Activated CD4-positive, alpha-beta T cell treated with anti-CD3 and anti-CD28 coated beads for 36 hours (primary cell): Measurements from ENCODE around the gene OPN4. TPM values are rescaled to one million over a fixed set of nuclear protein-coding genes. Genes with fewer than 3 reads are reported as not detected.

Experiments used
- ATAC-seq: fragments of 200-7000 bp; cut with Tn5 transposase; one replicate; pipeline ENCODE4 v1.10.0; 2021; ENCODE audit warnings: mild to moderate bottlenecking, moderate library complexity
- CTCF ChIA-PET: fragments of 350-600 bp; sonication (Branson Sonifier 250); formaldehyde crosslinking; loops from one replicate; lab custom pipeline; 2021; ENCODE audit warnings: antibody characterized with exemption; lab: Charles Lee
- POLR2A ChIA-PET: fragments of 350-600 bp; sonication (Branson Sonifier 250); formaldehyde crosslinking; loops from one replicate; lab custom pipeline; 2021; ENCODE audit warnings: antibody characterized with exemption, inconsistent platforms; lab: Charles Lee
- DNase-seq: peaks from one replicate; pipeline ENCODE4 v3.0.0-alpha.2; 2020
- H3K27ac Mint-ChIP-seq: one replicate; pipeline ENCODE4 v1.8.0; 2021; ENCODE audit warnings: mixed read lengths
- H3K27me3 Mint-ChIP-seq: one replicate; pipeline ENCODE4 v1.8.0; 2021; ENCODE audit warnings: mixed read lengths
- H3K36me3 Mint-ChIP-seq: one replicate; pipeline ENCODE4 v1.8.0; 2021; ENCODE audit warnings: low read depth, mixed read lengths
- H3K4me1 Mint-ChIP-seq: one replicate; pipeline ENCODE4 v1.8.0; 2021; ENCODE audit warnings: mixed read lengths
- H3K4me3 Mint-ChIP-seq: one replicate; pipeline ENCODE4 v1.8.0; 2021; ENCODE audit warnings: mild to moderate bottlenecking, moderate library complexity, mixed read lengths
- H3K9me3 Mint-ChIP-seq: one replicate; pipeline ENCODE4 v1.8.0; 2021; ENCODE audit warnings: low read depth, mixed read lengths
- intact Hi-C, 2 experiments: fragments of 100-400 bp; cut with DNase I in 1 of 2; cut with micrococcal nuclease in 1 of 2; formaldehyde crosslinking; loops; one replicate each; pipeline versions ENCODE4 v1.14.2 to v1.15.1; 2022 to 2024; cut with DNase I, micrococcal nuclease
- total RNA-seq, 2 experiments: library from RNA; stranded (reverse); gene quantifications; one replicate each; pipeline ENCODE4 v1.2.3, GENCODE V29; 2021

The OPN4 gene
- total RNA-seq, 2 experiments from 2014 or later, result not detected

DNA sequence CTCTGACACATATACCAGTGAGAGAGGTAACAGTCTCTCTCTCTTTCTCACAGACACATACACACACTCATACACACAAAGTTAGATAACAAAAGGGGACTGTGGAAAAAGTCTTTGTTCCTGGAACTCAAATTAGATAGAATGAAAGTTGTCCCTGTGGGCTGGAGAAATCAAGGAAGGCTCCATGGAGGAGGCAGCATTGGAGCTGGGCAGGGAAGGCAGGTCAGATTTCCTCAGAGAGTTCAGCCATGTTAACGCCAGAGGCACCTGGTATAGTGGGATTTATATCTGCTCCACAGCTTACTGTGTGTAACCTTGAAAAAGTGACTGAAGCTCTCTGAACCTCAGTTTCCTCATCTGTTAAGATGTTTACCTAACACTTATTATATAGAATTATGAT is 52.6 kb downstream of the OPN4 start:
- Mint-ChIP-seq H3K27ac (no peak overlapping the region), H3K4me3 (no peak overlapping the region), H3K27me3 (no peaks in the 10 kb centered on the region), H3K36me3 (no peaks in the 10 kb centered on the region), H3K4me1 (peaks cover 8% of the 10 kb centered on the region), H3K9me3 (no peaks in the 10 kb centered on the region)
- DNase-seq, result no peak
- ChIA-PET POLR2A (no interaction called here), CTCF (interaction anchor here (0.6 kb wide), 1 partner anchor 318 kb away, joined by 3 read pairs; no protein-coding TSS in a partner anchor)
- no peak for ATAC-seq
- intact Hi-C loops, result no loop called here

DNA sequence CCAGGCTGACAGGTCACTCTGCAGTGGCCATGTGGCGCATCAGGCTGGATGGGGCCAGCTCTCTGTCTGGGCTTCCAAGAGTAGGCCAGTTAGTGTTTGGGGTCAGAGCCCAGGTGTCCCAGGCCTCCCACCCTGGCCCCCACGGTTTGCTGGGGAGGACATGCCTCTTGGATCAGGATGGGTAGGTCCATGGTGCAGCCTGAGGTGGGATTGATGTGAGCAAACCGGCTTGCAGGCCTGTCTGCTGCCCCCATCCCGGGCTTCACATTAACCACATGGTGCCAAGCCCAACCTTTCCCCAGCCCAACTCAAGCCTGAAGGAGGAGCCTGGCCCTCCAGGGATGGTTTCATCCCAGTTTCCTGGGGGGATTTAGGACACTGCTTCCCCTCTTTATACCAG is 53.2 kb downstream of the OPN4 start:
- POLR2A ChIA-PET, result no interaction called here
- Mint-ChIP-seq H3K27me3 (no peaks in the 10 kb centered on the region), H3K9me3 (no peaks in the 10 kb centered on the region), H3K4me1 (peaks cover 12% of the 10 kb centered on the region), H3K4me3 (no peak overlapping the region), H3K27ac (no peak overlapping the region), H3K36me3 (no peaks in the 10 kb centered on the region)
- CTCF ChIA-PET, result interaction anchor here (0.6 kb wide), 1 partner anchor 318 kb away, joined by 3 read pairs; no protein-coding TSS in a partner anchor
- ATAC-seq, result no peak
- intact Hi-C loops, result no loop called here
- no peak for DNase-seq

DNA sequence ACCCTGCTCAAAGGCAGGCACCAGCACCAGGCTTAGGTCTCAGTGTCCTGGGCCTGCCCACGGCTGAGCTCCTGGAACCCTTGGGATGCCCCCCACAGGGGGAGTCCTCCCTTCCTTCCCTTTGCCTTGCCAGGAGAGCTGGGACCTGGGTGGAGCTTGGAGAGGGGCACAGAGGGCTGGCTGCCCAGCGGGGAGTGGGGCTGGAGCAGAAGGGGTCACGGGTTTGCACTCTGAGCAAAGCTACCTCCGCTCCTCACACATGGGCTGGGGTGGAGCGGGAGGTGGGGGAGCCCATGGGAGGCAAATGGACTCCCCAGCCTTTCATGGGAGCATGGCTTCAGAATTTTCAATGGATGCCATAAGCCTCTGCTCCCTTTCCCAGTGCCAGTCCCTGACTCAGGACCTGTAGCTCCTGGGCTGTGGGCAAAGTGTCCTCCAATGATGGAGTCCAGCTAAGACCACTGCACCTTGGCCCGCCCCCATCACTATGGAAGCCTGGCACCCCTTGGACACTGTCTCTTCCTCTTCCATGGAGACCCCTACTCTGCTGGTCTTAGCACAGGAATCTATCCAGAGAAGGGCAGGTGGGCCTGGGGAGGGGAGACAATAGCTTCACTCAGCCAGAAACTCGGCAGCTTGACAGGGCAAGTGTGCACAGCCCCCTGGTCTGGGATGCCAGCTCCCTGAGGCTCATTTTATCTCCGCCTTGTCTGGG is 53.9 kb downstream of the OPN4 start:
- Mint-ChIP-seq H3K27ac (no peak overlapping the region), H3K9me3 (no peaks in the 10 kb centered on the region), H3K4me1 (peaks cover 12% of the 10 kb centered on the region), H3K36me3 (no peaks in the 10 kb centered on the region), H3K27me3 (no peaks in the 10 kb centered on the region), H3K4me3 (no peak overlapping the region)
- intact Hi-C loops, result no loop called here
- CTCF ChIA-PET, result interaction anchor here (0.6 to 1.1 kb wide), 3 partner anchors 12 to 153 kb away, joined by 3 read pairs; no protein-coding TSS in a partner anchor
- POLR2A ChIA-PET, result interaction anchor here (0.6 kb wide), 1 partner anchor 188 kb away, joined by 4 read pairs; no protein-coding TSS in a partner anchor
- ATAC-seq (no peak), DNase-seq (no peak)

DNA sequence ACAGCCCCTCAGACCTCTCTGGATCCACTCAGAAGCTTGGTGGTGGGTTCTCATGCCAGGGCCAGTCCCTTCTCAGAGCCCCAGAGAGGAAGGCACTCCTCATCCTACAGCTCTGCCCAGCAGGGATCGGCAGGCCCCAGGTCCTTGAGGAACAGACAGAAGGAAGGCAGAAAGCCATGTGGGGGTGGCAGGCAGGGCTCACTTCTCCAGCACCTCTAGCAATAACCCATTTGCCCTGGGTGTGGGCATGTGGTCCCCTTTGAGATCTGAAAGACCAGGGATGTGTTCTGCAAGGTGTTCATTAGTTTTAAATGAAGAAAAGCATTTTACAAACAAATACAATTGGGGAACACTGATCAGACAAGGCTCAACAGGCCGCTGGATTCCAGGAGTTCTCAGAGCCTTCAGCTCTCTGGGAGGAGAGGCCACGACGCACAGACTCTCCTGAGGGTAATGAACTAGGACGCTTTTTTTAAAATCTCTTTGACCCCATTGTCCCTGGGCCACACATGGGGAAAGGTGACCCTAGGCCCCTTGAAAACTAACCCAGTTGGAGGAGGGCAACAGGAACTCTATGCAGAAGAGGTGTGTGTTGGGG is 54.5 kb downstream of the OPN4 start:
- ATAC-seq, result no peak
- POLR2A ChIA-PET, result interaction anchor here (0.6 kb wide), 1 partner anchor 187 kb away, joined by 4 read pairs; no protein-coding TSS in a partner anchor

DNA sequence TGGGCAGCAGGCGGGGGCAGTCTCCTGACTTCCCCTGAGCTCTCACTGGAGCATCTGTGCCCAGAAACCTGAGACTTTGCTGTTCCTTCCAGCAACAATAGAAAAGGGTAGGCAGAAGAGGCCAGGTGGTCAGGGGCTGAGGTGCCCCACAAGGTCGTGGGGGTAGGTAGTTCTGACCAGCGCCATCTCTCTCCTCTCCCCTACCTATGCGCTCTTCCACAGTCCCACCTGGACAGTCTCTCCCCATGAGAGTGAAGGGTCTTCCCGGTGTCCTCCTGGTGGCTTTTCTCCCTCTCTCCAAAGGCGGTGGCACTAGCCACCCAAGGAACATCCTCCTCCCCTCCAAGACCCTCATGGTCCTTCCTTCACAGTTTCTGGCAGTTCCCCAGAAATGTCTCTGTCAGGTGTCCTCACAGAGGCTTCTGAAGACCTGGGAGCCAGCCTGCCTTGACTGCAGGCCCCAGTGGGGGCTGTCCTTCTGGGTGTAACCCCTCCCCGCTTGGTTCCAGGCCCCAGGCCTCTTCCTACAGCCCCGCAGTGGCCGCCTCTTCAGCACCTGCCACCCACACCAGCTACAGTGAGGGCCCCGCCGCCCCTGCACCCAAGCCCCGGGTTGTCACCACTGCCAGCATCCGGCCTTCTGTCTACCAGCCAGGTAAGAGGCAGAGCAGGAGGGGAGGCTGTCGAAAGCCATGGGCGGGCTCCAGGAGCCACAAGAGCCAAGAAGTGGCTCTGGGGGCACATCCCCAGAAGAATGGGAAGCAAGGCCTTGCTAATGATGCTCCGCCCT is 55.2 kb downstream of the OPN4 start:
- Mint-ChIP-seq H3K36me3 (no peaks in the 10 kb centered on the region), H3K9me3 (no peaks in the 10 kb centered on the region), H3K27ac (peak overlapping the region; percentile 48), H3K27me3 (no peaks in the 10 kb centered on the region), H3K4me3 (peak overlapping the region; percentile 75), H3K4me1 (peaks cover 12% of the 10 kb centered on the region)
- ATAC-seq, result no peak
- DNase-seq, result no peak
- POLR2A ChIA-PET, result no interaction called here
- CTCF ChIA-PET, result interaction anchor here (0.6 to 5.8 kb wide), 5 partner anchors 16 to 196 kb away, joined by 3 to 22 read pairs (median 4); no protein-coding TSS in a partner anchor
- intact Hi-C loops, result loop anchor here (5.0 kb wide), 4 partner anchors 172 to 793 kb away; partner anchors contain the start of genes ADIRF (in 1 of the 2) and MINPP1 (in 1 of the 2)

More for the DNA sequence above, 54.5 kb downstream of the OPN4 start:
- Mint-ChIP-seq H3K27ac (no peak overlapping the region), H3K4me1 (peaks cover 12% of the 10 kb centered on the region), H3K9me3 (no peaks in the 10 kb centered on the region), H3K27me3 (no peaks in the 10 kb centered on the region), H3K36me3 (no peaks in the 10 kb centered on the region), H3K4me3 (no peak overlapping the region)
- intact Hi-C loops, result no loop called here
- CTCF ChIA-PET, result interaction anchor here (0.6 to 5.8 kb wide), 5 partner anchors 13 to 170 kb away, joined by 3 to 22 read pairs (median 3); no protein-coding TSS in a partner anchor
- no peak for DNase-seq

DNA sequence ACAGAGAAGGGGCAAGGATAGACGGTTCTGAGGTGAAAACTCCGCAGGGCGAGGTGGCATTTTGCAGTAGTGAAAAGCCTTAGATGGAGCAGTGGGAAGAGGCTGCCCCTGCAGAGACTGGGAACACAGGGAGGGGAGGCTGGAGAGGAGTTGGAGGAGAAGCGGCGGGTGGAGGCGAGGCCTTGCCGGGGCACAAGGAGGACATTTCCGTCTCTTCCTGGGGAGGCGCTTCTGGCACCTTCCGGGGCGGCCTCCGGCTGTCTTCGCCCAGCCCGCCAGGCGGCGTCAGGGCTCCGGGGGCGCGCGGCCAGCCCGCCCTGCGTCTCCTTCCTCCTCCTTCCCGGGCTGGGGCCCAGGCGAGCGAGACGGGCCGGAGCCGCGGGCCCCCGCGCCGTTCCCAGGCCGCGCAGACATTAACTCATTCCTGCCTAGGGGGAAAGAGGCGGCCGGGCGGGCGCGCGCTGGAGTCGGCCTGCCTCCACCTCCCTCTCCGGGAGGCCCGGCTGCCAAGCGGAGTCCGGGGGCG is 56.7 kb downstream of the OPN4 start:
- H3K4me3 Mint-ChIP-seq, result peak overlapping the region; percentile 75
- peak overlapping the region; percentile 96 for H3K27ac Mint-ChIP-seq
- H3K4me1 Mint-ChIP-seq, result peaks cover 12% of the 10 kb centered on the region
- no peaks in the 10 kb centered on the region for H3K9me3 Mint-ChIP-seq
- peak; percentile 93 for ATAC-seq
- no peaks in the 10 kb centered on the region for H3K36me3 Mint-ChIP-seq
- POLR2A ChIA-PET, result interaction anchor here (0.6 to 1.7 kb wide), 2 partner anchors 11 to 18 kb away, joined by 3 read pairs; no protein-coding TSS in a partner anchor
- CTCF ChIA-PET, result interaction anchor here (0.8 to 5.8 kb wide), 3 partner anchors 17 to 48 kb away, joined by 3 to 22 read pairs (median 5); no protein-coding TSS in a partner anchor
- H3K27me3 Mint-ChIP-seq, result no peaks in the 10 kb centered on the region
- intact Hi-C loops, result loop anchor here (1.0 to 5.0 kb wide), 11 partner anchors 45 to 791 kb away; partner anchors contain the start of genes BMPR1A (in 2 of the 2), ADIRF (in 1 of the 2), GLUD1 (in 1 of the 2) and MINPP1 (in 1 of the 2)
- DNase-seq, result peak; percentile 91

DNA sequence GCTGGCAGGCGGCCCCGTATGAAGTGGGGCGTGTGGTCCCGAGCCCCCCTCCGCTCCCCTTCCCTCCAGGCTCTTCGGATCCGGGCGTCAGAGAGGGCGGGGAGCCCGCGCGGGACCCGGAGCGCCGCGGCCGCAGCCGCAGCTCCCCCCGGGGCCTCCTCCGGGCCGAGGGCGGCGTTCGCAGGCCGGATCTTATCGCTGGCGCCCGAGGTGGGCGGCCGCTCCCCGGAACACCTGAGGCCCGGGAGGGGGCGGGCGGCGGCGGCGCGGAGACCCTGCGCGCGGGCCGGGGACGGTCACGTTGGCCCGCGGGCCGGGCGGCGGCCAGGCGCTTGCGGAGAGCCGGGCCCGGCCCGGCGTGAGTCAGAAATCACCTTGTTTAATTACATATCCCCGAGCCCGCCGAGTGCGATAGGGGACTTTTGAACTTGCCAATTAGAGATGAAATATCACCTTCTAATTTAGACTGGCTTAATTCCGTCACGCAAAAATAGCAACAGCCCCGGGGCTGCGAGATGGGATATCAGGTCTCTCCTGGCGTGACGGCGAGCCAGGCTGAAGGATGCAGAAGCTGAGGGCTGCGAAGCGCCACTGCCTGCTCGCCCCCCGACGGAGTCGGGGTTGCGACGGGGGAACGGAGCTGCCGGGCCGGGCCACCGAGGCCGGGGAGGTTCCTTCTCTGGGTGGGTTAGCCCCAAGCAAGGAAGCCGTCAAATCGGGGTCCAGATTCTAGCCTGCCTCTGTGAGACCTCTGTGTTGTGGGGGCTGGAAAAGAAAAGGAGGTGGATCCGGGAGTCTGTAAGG is 57.4 kb downstream of the OPN4 start:
- Mint-ChIP-seq H3K36me3 (no peaks in the 10 kb centered on the region), H3K4me3 (peak overlapping the region; percentile 80), H3K27ac (peak overlapping the region; percentile 85), H3K27me3 (no peaks in the 10 kb centered on the region), H3K4me1 (peaks cover 12% of the 10 kb centered on the region), H3K9me3 (no peaks in the 10 kb centered on the region)
- ChIA-PET CTCF (interaction anchor here (0.7 to 5.8 kb wide), 4 partner anchors 18 to 311 kb away, joined by 3 to 22 read pairs (median 6); no protein-coding TSS in a partner anchor), POLR2A (interaction anchor here (1.7 kb wide), 1 partner anchor 12 kb away, joined by 3 read pairs; no protein-coding TSS in a partner anchor)
- intact Hi-C loops, result loop anchor here (1.0 to 5.0 kb wide), 11 partner anchors 45 to 791 kb away; partner anchors contain the start of genes BMPR1A (in 2 of the 2), ADIRF (in 1 of the 2), GLUD1 (in 1 of the 2) and MINPP1 (in 1 of the 2)
- DNase-seq (peak; percentile 73), ATAC-seq (peak; percentile 49)

DNA sequence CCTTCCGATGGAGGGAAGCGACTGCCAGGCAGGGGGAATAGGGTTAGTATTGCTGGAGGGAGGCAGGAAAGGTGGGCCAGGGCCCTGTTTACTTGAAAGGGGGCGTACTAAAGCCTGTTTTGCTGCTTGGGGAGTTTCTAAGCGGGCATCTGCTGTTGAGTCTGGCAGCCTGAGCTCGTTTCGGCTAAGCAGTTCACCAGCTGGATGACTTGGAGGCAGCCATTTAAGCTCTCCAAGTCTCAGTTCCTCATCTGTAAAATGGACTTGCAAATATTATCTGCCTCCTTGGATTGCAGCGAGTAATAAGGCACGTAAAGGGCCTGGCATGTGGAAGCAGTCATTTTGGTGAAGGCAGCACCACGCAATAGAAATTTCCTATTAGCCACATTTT is 58.0 kb downstream of the OPN4 start:
- Mint-ChIP-seq H3K27ac (peak overlapping the region; percentile 85), H3K36me3 (no peaks in the 10 kb centered on the region), H3K4me1 (peaks cover 12% of the 10 kb centered on the region), H3K4me3 (peak overlapping the region; percentile 80), H3K9me3 (no peaks in the 10 kb centered on the region), H3K27me3 (no peaks in the 10 kb centered on the region)
- CTCF ChIA-PET, result interaction anchor here (0.7 to 5.8 kb wide), 5 partner anchors 19 to 312 kb away, joined by 3 to 22 read pairs (median 5); no protein-coding TSS in a partner anchor
- intact Hi-C loops, result loop anchor here (5.0 kb wide), 4 partner anchors 175 to 790 kb away; partner anchors contain the start of genes ADIRF (in 1 of the 2) and MINPP1 (in 1 of the 2)
- POLR2A ChIA-PET, result interaction anchor here (0.5 kb wide), 1 partner anchor 29 kb away, joined by 4 read pairs; no protein-coding TSS in a partner anchor
- peak; percentile 33 for DNase-seq
- ATAC-seq, result no peak

DNA sequence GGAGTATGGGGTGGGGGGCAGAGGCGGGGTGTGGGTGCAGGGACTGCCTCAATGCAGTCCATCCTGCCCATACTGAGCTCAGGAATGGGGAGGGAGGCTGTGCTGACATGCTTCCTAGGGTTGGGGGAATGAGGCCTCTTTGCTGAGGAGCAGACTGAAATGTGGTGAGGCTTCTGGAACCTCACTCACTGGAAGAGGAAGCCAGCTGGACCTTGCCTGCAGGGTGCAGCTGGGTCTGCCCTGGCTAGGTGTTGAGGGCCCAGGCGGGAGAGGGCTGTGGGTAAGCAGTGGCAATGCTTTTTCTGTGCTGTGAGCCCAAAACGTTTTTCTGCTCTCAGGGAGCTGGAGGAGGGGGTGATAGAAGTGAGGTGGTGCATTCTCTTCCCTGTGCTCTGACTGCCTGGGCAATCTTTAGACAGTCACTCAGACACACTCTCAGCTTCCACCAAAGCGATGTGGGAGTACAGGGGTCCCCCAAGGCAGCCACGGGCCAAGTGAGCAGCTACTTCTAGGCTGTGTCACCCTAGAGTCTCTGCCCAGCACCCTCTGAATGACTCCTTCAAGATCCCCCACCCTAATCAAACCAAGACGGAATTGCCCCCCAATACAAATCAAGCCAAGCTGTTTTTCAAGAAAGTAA is 60.9 kb downstream of the OPN4 start:
- no peak overlapping the region for H3K4me3 Mint-ChIP-seq
- peaks cover 9% of the 10 kb centered on the region for H3K4me1 Mint-ChIP-seq
- H3K9me3 Mint-ChIP-seq, result no peaks in the 10 kb centered on the region
- DNase-seq, result no peak
- ATAC-seq, result no peak
- H3K36me3 Mint-ChIP-seq, result no peaks in the 10 kb centered on the region
- intact Hi-C loops, result no loop called here
- CTCF ChIA-PET, result interaction anchor here (0.9 to 5.8 kb wide), 2 partner anchors 22 to 168 kb away, joined by 5 to 22 read pairs; no protein-coding TSS in a partner anchor
- POLR2A ChIA-PET, result interaction anchor here (1.4 kb wide), 1 partner anchor 380 kb away, joined by 3 read pairs; the partner anchor contains the start of gene SHLD2
- H3K27me3 Mint-ChIP-seq, result no peaks in the 10 kb centered on the region
- H3K27ac Mint-ChIP-seq, result no peak overlapping the region
